Measurements from ENCODE around the gene CDKN1A. TPM values are rescaled to one million over a fixed set of nuclear protein-coding genes. Genes with fewer than 3 reads are reported as not detected.

The CDKN1A gene
- total and polyA plus RNA-seq, 12 donors: 23.3 to 357 (median 61.2) TPM

DNA sequence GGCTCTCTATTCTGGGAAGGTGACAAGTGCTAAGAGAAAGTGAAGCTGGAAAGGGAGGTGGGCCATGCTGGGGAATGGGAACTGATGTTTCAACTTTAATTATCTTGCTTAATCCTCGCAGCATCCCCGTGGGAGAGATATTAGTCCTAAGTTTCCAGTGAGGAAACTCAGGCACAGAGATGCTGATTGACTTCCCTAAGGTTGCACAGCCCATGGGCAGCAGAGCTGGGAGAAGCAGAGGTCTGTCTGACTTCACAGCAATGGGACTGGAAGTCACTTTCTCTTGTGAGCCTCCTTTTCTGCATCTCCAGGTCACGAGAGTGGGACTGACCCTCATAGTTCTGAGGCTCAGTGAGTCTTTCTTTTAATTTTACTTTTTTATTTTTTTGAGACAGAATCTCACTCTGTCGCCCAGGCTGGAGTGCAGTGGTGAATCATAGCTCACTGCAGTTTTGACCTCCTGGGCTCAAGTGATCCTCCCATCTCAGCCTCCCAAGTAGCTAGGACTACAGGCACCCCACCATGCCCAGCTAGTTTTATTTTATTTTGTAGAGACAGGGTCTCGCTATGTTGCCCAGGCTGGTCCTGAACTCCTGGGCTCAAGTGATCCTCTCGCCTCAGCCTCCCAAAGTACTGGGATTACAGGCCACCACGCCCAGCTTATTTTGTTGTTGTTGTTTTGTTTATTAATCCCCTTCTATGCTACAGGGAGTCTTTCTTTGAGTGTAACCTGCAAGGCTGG, 21.7 kb downstream of the CDKN1A start:
- intact Hi-C loops (cut with DNase I): no loop called here
- TF ChIP-seq, protein P1, sequence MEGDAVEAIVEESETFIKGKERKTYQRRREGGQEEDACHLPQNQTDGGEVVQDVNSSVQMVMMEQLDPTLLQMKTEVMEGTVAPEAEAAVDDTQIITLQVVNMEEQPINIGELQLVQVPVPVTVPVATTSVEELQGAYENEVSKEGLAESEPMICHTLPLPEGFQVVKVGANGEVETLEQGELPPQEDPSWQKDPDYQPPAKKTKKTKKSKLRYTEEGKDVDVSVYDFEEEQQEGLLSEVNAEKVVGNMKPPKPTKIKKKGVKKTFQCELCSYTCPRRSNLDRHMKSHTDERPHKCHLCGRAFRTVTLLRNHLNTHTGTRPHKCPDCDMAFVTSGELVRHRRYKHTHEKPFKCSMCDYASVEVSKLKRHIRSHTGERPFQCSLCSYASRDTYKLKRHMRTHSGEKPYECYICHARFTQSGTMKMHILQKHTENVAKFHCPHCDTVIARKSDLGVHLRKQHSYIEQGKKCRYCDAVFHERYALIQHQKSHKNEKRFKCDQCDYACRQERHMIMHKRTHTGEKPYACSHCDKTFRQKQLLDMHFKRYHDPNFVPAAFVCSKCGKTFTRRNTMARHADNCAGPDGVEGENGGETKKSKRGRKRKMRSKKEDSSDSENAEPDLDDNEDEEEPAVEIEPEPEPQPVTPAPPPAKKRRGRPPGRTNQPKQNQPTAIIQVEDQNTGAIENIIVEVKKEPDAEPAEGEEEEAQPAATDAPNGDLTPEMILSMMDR (IDR thresholded peaks at IDR 0.05): no peak
- H3K9me3 ChIP-seq: peaks cover 0 to 4% (median 0%) of the 10 kb centered on the region in 11 donors
- no peak overlapping the region for H3K27ac ChIP-seq
- no peak for DNase-seq
- H3K27me3 ChIP-seq: no peaks in the 10 kb centered on the region
- ATAC-seq: no peak
- peaks cover 0 to 33% (median 0%) of the 10 kb centered on the region in 9 donors for H3K4me1 ChIP-seq
- WGBS, 2 donors: 91 to 94% methylated on average over 7 of the region's 7 CpGs
- no peaks in the 10 kb centered on the region for H3K36me3 ChIP-seq
- H3K4me3 ChIP-seq: no peak overlapping the region

DNA sequence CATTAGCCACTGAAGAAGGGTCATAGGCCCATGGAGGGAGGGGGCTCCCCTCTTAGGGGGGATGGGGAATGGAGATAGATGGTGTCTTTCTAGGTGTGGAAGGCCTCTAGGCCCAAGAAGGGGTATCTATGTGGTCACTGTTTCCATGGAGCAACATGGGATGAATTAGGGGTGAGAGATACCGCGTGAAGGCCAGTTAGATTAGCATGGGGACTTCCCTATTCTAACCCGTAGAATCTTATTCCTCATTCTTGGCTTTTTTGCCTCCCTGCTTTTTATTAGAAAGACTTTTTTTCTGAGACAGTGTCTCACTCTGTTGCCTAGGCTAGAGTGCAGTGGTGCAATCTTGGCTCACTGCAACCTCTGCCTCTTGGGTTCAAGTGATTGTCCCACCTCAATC, 22.3 kb downstream of the CDKN1A start:
- ATAC-seq (no peak), DNase-seq (no peak)
- intact Hi-C loops (cut with DNase I): no loop called here
- H3K27ac ChIP-seq: no peak overlapping the region
- no peak overlapping the region for H3K4me3 ChIP-seq
- TF ChIP-seq, protein P1 (IDR thresholded peaks at IDR 0.05): no peak
- peaks cover 0 to 4% (median 0%) of the 10 kb centered on the region in 11 donors for H3K9me3 ChIP-seq
- 85 to 98% methylated on average over 3 of the region's 3 CpGs for WGBS, 2 donors
- H3K36me3 ChIP-seq: no peaks in the 10 kb centered on the region
- H3K4me1 ChIP-seq: peaks cover 0 to 33% (median 0%) of the 10 kb centered on the region in 9 donors
- no peaks in the 10 kb centered on the region for H3K27me3 ChIP-seq

DNA sequence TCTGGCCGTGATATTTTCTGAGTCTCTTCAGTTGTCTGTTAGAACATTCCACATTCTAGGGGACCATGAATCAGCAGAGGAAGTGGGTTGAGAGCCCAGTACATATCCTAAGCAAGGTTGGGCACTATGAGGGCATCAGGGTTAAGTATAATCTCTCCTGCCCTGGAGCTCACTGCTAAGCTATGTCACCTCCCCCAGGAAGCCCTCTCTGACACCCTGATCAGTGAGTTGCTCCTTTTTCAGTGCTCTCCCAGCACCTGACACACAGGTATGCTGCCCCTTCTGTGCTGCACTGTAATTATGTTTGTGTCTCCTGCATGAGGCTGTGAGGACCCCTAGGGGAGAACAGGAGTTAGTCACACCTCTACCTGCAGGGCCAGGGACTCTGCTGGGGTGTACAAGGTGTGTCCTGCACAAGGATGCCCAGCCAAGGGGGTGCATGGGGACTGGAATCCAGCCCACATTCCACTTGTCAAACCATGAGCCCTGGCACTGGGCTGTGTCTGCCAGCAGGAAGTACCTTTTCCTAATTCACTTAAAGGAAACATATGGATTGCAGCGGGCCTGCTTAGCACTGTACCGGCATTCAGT, 23.0 kb downstream of the CDKN1A start:
- ATAC-seq: no peak
- H3K9me3 ChIP-seq: peaks cover 0 to 4% (median 0%) of the 10 kb centered on the region in 11 donors
- H3K27me3 ChIP-seq: no peaks in the 10 kb centered on the region
- H3K4me1 ChIP-seq: peaks cover 0 to 33% (median 0%) of the 10 kb centered on the region in 9 donors
- no peak overlapping the region for H3K27ac ChIP-seq
- intact Hi-C loops (cut with DNase I): no loop called here
- H3K4me3 ChIP-seq: no peak overlapping the region
- WGBS, 2 donors: 79 to 88% methylated on average over 3 of the region's 3 CpGs
- no peaks in the 10 kb centered on the region for H3K36me3 ChIP-seq
- DNase-seq: no peak
- TF ChIP-seq, protein P1 (IDR thresholded peaks at IDR 0.05): peak in 1 of 9 donors; percentile 11

DNA sequence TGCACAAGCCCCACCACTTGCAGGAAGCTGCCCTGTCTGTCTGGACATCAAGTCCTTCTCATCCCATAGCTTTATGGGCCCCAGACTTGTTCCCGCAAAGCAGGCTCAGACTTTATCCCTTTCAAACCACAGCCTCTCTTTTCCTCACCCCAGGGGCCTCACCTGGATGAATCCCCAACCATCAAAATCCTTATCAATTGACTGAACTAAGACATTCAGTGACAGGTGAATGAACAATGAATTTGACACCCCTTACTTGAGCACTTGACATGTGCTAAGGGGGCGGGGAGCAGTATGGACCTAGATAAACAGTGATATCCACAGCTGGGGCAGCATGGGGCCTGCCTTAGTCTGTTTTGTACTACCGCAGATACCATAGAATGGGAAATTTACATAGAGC, 24.1 kb downstream of the CDKN1A start:
- Histone ChIP-seq H3K27ac (no peak overlapping the region), H3K36me3 (no peaks in the 10 kb centered on the region), H3K27me3 (no peaks in the 10 kb centered on the region), H3K4me3 (no peak overlapping the region), H3K9me3 (no peaks in the 10 kb centered on the region), H3K4me1 (peaks cover 0 to 29% (median 0%) of the 10 kb centered on the region in 9 donors)
- DNase-seq (no peak), ATAC-seq (no peak)
- WGBS, 2 donors: 96 to 98% methylated on average over 3 of the region's 3 CpGs
- intact Hi-C loops (cut with DNase I): no loop called here
- TF ChIP-seq, protein P1 (IDR thresholded peaks at IDR 0.05): no peak
